Osteoblast (primary cell): ENCODE results near the gene TRIM3. TPM values are rescaled to one million over a fixed set of nuclear protein-coding genes. Genes with fewer than 3 reads are reported as not detected.

Experiments used
- DNase-seq: peaks from one replicate; pipeline ENCODE4 v3.0.0; 2011; ENCODE audit warnings: low spot score, mixed read lengths; ENCODE audit not compliant: insufficient read length; ENCODE audit errors: missing footprints
- H2AFZ ChIP-seq: 2 replicates; pipeline ENCODE4 v1.6.0; 2011; ENCODE audit warnings: mild to moderate bottlenecking, low read length
- H3K27ac ChIP-seq: 2 replicates; pipeline ENCODE4 v1.5.1; 2011; ENCODE audit warnings: mild to moderate bottlenecking, low read depth, low read length, moderate library complexity
- H3K27me3 ChIP-seq: 2 replicates; pipeline ENCODE4 v1.6.0; 2012; ENCODE audit warnings: mild to moderate bottlenecking, control low read depth, inconsistent platforms, low read length, moderate library complexity; ENCODE audit not compliant: insufficient read depth
- H3K36me3 ChIP-seq: 2 replicates; pipeline ENCODE4 v1.5.1; 2011; ENCODE audit warnings: mild to moderate bottlenecking, low read length, control low read depth, moderate library complexity; ENCODE audit not compliant: insufficient read depth
- H3K4me1 ChIP-seq: 2 replicates; pipeline ENCODE4 v1.5.1; 2011; ENCODE audit warnings: mild to moderate bottlenecking, low read length, control low read depth, moderate library complexity; ENCODE audit not compliant: insufficient read depth
- H3K4me2 ChIP-seq: 2 replicates; pipeline ENCODE4 v1.6.0; 2011; ENCODE audit warnings: mild to moderate bottlenecking, low read length; ENCODE audit not compliant: insufficient read depth
- H3K4me3 ChIP-seq: fragments of 200-600 bp; sonication (generic); 3 replicates; pipeline ENCODE4 v1.5.1; 2012; ENCODE audit warnings: mild to moderate bottlenecking, low read length, inconsistent platforms; ENCODE audit not compliant: insufficient read depth
- H3K79me2 ChIP-seq: 2 replicates; pipeline ENCODE4 v1.6.0; 2012; ENCODE audit warnings: mild to moderate bottlenecking, low read length, control low read depth, inconsistent platforms; ENCODE audit not compliant: insufficient read depth
- H3K9me3 ChIP-seq: 2 replicates; pipeline ENCODE4 v1.5.1; 2011; ENCODE audit warnings: low read depth, low read length, control low read depth
- H4K20me1 ChIP-seq: 2 replicates; pipeline ENCODE4 v1.6.0; 2012; ENCODE audit warnings: mild to moderate bottlenecking, low read length, control low read depth; ENCODE audit not compliant: insufficient read depth
- CTCF ChIP-seq: IDR thresholded peaks from 2 replicates; pipeline ENCODE4 v1.5.1; 2011; ENCODE audit warnings: mild to moderate bottlenecking, low read depth, low read length, moderate library complexity; ENCODE audit errors: extremely low read depth
- total RNA-seq: library from RNA; depleted of rRNA; stranded (reverse); fragments of >200 nt; gene quantifications from 2 replicates; pipeline ENCODE4 v1.2.3, GENCODE V29; 2012

The TRIM3 gene
- total RNA-seq, 1 donor: 25.3 TPM

GRCh38 chr11:6400431-6401345 is 73.1 kb downstream of the TRIM3 start:
- H4K20me1 ChIP-seq: peaks cover 15% of the 10 kb centered on the region
- H3K27ac ChIP-seq: no peak overlapping the region
- no peaks in the 10 kb centered on the region for H3K36me3 ChIP-seq
- no peaks in the 10 kb centered on the region for H3K9me3 ChIP-seq
- no peaks in the 10 kb centered on the region for H3K27me3 ChIP-seq
- H2AFZ ChIP-seq: no peak overlapping the region
- TF ChIP-seq CTCF: no peak
- no peak for DNase-seq
- no peak overlapping the region for H3K4me2 ChIP-seq
- H3K4me1 ChIP-seq: peaks cover 12% of the 10 kb centered on the region
- H3K79me2 ChIP-seq: no peaks in the 10 kb centered on the region
- no peak overlapping the region for H3K4me3 ChIP-seq

Other genes starting within 250 kb of the TRIM3 start
- gene FHIP1B, start 239.3 kb downstream of the TRIM3 start, total RNA-seq: 15.6 and 19.7 TPM in 2 replicates
- under 0.01 TPM in 2 replicates for gene CNGA4, start 234.9 kb downstream of the TRIM3 start, total RNA-seq
- not detected in 2 replicates for gene CCKBR, start 214.1 kb downstream of the TRIM3 start, total RNA-seq
- gene CAVIN3, start 153.4 kb downstream of the TRIM3 start, total RNA-seq: 271 and 314 TPM in 2 replicates
- gene SMPD1, start 83.5 kb downstream of the TRIM3 start, total RNA-seq: 75.6 and 78.4 TPM in 2 replicates
- 40.7 and 45.6 TPM in 2 replicates for gene APBB1, start 54.8 kb downstream of the TRIM3 start, total RNA-seq
- gene HPX, start 33.0 kb downstream of the TRIM3 start, total RNA-seq: 0.59 and 1.1 TPM in 2 replicates
- 74.3 and 79.3 TPM in 2 replicates for gene ARFIP2, start 7.4 kb upstream of the TRIM3 start, total RNA-seq
- gene TIMM10B, start 7.6 kb upstream of the TRIM3 start, total RNA-seq: 52.7 and 55.4 TPM in 2 replicates
- gene DNHD1, start 23.3 kb upstream of the TRIM3 start, total RNA-seq: 9.0 and 9.4 TPM in 2 replicates
- gene RRP8, start 129.7 kb upstream of the TRIM3 start, total RNA-seq: 7.2 and 10.6 TPM in 2 replicates
- gene ILK, start 129.8 kb upstream of the TRIM3 start, total RNA-seq: 151 and 176 TPM in 2 replicates
- gene TAF10, start 138.3 kb upstream of the TRIM3 start, total RNA-seq: 23.5 and 28.0 TPM in 2 replicates
- gene TPP1, start 145.5 kb upstream of the TRIM3 start, total RNA-seq: 120 and 127 TPM in 2 replicates
- 0.59 and 1.1 TPM in 2 replicates for gene DCHS1, start 181.9 kb upstream of the TRIM3 start, total RNA-seq
- gene MRPL17, start 209.4 kb upstream of the TRIM3 start, total RNA-seq: 29.5 and 29.7 TPM in 2 replicates